HCT116 (cell line): Measurements from ENCODE around the gene STK24. TPM values are rescaled to one million over a fixed set of nuclear protein-coding genes. Genes with fewer than 3 reads are reported as not detected.

ENCODE experiments used
- ATAC-seq: fragments of 200-7000 bp; cut with Tn5 transposase; 2 replicates; pipeline ENCODE4 v1.9.1; 2020; ENCODE audit warnings: mild to moderate bottlenecking, moderate library complexity
- BruUV-seq: library from RNA; stranded (reverse); fragments of 400-500 nt; replicated peaks from 2 replicates; lab custom pipeline; 2021; lab: Mats Ljungman, UMichigan
- CTCF ChIA-PET: fragments of 300-600 bp; sonication (Branson Sonifier 250); formaldehyde crosslinking; loops from one replicate; lab custom pipeline; 2021; ENCODE audit warnings: antibody characterized with exemption; lab: Charles Lee
- POLR2A ChIA-PET: fragments of 300-600, 350-600 bp; sonication (Branson Sonifier 250); formaldehyde crosslinking; loops from one replicate; lab custom pipeline; 2021; ENCODE audit warnings: antibody characterized with exemption; lab: Charles Lee
- RAD21 ChIA-PET, 2 experiments: fragments of 300-600 bp; sonication (Branson Sonifier 250); formaldehyde crosslinking; loops; one replicate each; lab custom pipeline; 2023; ENCODE audit warnings: low total read pairs in 2 of 2; ENCODE audit not compliant: uncharacterized antibody in 2 of 2, unreplicated experiment in 2 of 2, low non-redundant PET in 1 of 2; lab: Charles Lee
- DNase-seq: peaks from one replicate; pipeline ENCODE4 v3.0.0-alpha.2; 2010; ENCODE audit warnings: low read depth, low spot score
- H2AFZ ChIP-seq: fragments of 200-600 bp; shearing (Covaris generic), sonication (generic); 2 replicates; pipeline ENCODE4 v1.6.1; 2017; ENCODE audit warnings: low read depth, mixed run types, mixed read lengths, antibody characterized with exemption, low read length; ENCODE audit not compliant: poor library complexity, severe bottlenecking
- H3K27ac ChIP-seq: 2 replicates; pipeline ENCODE4 v1.5.1; 2012; ENCODE audit warnings: low read depth, low read length
- H3K27me3 ChIP-seq: fragments of 200-600 bp; sonication (generic); 2 replicates; pipeline ENCODE4 v1.6.1; 2016; ENCODE audit warnings: mixed run types, low read length, mixed read lengths; ENCODE audit not compliant: insufficient read depth
- H3K36me3 ChIP-seq, 2 experiments: fragments of 200-500 bp in 1 of 2; fragments of 200-600 bp in 1 of 2; sonication (Bioruptor generic) in 1 of 2; sonication (generic) in 1 of 2; 2 replicates each; pipeline versions ENCODE4 v1.5.1 to v1.6.1; 2014 to 2016; ENCODE audit warnings: low read length in 2 of 2, inconsistent platforms in 1 of 2, mixed read lengths in 1 of 2, mixed run types in 1 of 2; ENCODE audit not compliant: insufficient read depth in 2 of 2, control insufficient read depth in 1 of 2
- H3K4me1 ChIP-seq, 2 experiments: fragments of 200-600 bp in 1 of 2; sonication (generic) in 1 of 2; 2 replicates each; pipeline versions ENCODE4 v1.5.1 to v1.6.1; 2012 to 2017; ENCODE audit warnings: low read length in 2 of 2, inconsistent platforms in 1 of 2, mild to moderate bottlenecking in 1 of 2, mixed read lengths in 1 of 2, mixed run types in 1 of 2, moderate library complexity in 1 of 2; ENCODE audit not compliant: insufficient read depth in 2 of 2, control insufficient read depth in 1 of 2
- H3K4me2 ChIP-seq: fragments of 200-600 bp; sonication (generic); 2 replicates; pipeline ENCODE4 v1.6.1; 2017; ENCODE audit warnings: mixed run types, low read length, mixed read lengths
- H3K4me3 ChIP-seq, 2 experiments: fragments of 200-600 bp in 1 of 2; sonication (generic) in 1 of 2; replicated peaks in 1 of 2; 2 replicates each; pipeline ENCODE4 v1.5.1; 2011 to 2016; ENCODE audit warnings: low read length in 2 of 2, control low read depth in 1 of 2, low read depth in 1 of 2, mild to moderate bottlenecking in 1 of 2, mixed read lengths in 1 of 2, mixed run types in 1 of 2
- H3K79me2 ChIP-seq: fragments of 200-600 bp; sonication (generic); 2 replicates; pipeline ENCODE4 v1.6.1; 2017; ENCODE audit warnings: mild to moderate bottlenecking, mixed run types, low read length, moderate library complexity, mixed read lengths; ENCODE audit not compliant: insufficient read depth
- H3K9ac ChIP-seq: fragments of 200-600 bp; sonication (generic); 2 replicates; pipeline ENCODE4 v1.6.1; 2016; ENCODE audit warnings: low read length, mixed read lengths
- H3K9me2 ChIP-seq: fragments of 200-600 bp; sonication (generic), shearing (Covaris generic); 2 replicates; pipeline ENCODE4 v1.6.1; 2017; ENCODE audit warnings: mixed run types, mild to moderate bottlenecking, moderate library complexity; ENCODE audit not compliant: insufficient read depth
- H3K9me3 ChIP-seq, 2 experiments: fragments of 200-500 bp in 1 of 2; fragments of 200-600 bp in 1 of 2; sonication (Bioruptor generic) in 1 of 2; sonication (generic) in 1 of 2; 2 replicates each; pipeline ENCODE4 v1.6.1; 2014 to 2017; ENCODE audit warnings: low read length in 2 of 2, mixed read lengths in 2 of 2, inconsistent platforms in 1 of 2, low read depth in 1 of 2, mild to moderate bottlenecking in 1 of 2, mixed run types in 1 of 2, moderate library complexity in 1 of 2; ENCODE audit not compliant: control insufficient read depth in 1 of 2, insufficient read depth in 1 of 2
- H4K20me1 ChIP-seq: fragments of 200-600 bp; sonication (generic), shearing (Covaris generic); 2 replicates; pipeline ENCODE4 v1.6.1; 2017; ENCODE audit warnings: mixed run types, mild to moderate bottlenecking, moderate library complexity; ENCODE audit not compliant: insufficient read depth
- ATF3 ChIP-seq: IDR thresholded peaks from 2 replicates; pipeline ENCODE4 v1.6.1; 2012
- CBX3 ChIP-seq: IDR thresholded peaks from 2 replicates; pipeline ENCODE4 v1.6.1; 2012; ENCODE audit warnings: low read depth
- CEBPB ChIP-seq: IDR thresholded peaks from 2 replicates; pipeline ENCODE4 v1.6.1; 2012; ENCODE audit warnings: low read depth
- CTCF ChIP-seq, 3 experiments: fragments of 200-600 bp in 1 of 3; sonication (generic) in 1 of 3; IDR thresholded peaks in 2 of 3; conservative IDR thresholded peaks in 1 of 3; 2 replicates each; pipeline ENCODE4 v1.5.1; 2012 to 2017; ENCODE audit warnings: low read depth in 2 of 3, low read length in 2 of 3, antibody characterized with exemption in 1 of 3, borderline replicate concordance in 1 of 3, control low read depth in 1 of 3, mild to moderate bottlenecking in 1 of 3, mixed read lengths in 1 of 3, mixed run types in 1 of 3, moderate library complexity in 1 of 3; ENCODE audit not compliant: insufficient read depth in 1 of 3
- EGR1 ChIP-seq: IDR thresholded peaks from 2 replicates; pipeline ENCODE4 v1.6.1; 2012; ENCODE audit warnings: low read depth
- ELF1 ChIP-seq: IDR thresholded peaks from 2 replicates; pipeline ENCODE4 v1.6.1; 2012; ENCODE audit warnings: low read depth, borderline replicate concordance
- JUND ChIP-seq: IDR thresholded peaks from 2 replicates; pipeline ENCODE4 v1.6.1; 2012
- MAX ChIP-seq: IDR thresholded peaks from 2 replicates; pipeline ENCODE4 v1.6.1; 2012
- POLR2AphosphoS5 ChIP-seq: IDR thresholded peaks from 2 replicates; pipeline ENCODE4 v1.6.1; 2011; ENCODE audit warnings: mild to moderate bottlenecking, low read depth, low read length, moderate library complexity
- REST ChIP-seq: IDR thresholded peaks from 2 replicates; pipeline ENCODE4 v1.6.1; 2012; ENCODE audit warnings: low read depth
- SP1 ChIP-seq: IDR thresholded peaks from 2 replicates; pipeline ENCODE4 v1.6.1; 2012; ENCODE audit warnings: low read depth
- YY1 ChIP-seq: IDR thresholded peaks from 2 replicates; pipeline ENCODE4 v1.6.1; 2011; ENCODE audit warnings: low read length, low read depth, moderate library complexity, mild to moderate bottlenecking; ENCODE audit not compliant: insufficient replicate concordance; ENCODE audit errors: extremely low read depth
- ZBTB33 ChIP-seq: IDR thresholded peaks from 2 replicates; pipeline ENCODE4 v1.6.1; 2011; ENCODE audit warnings: mild to moderate bottlenecking, low read length, moderate library complexity; ENCODE audit not compliant: insufficient replicate concordance; ENCODE audit errors: extremely low read depth
- ZFX ChIP-seq: fragments of 450-650 bp; IDR thresholded peaks from 2 replicates; pipeline ENCODE4 v1.6.1; 2017
- ZNF274 ChIP-seq: fragments of 200-500 bp; sonication (Bioruptor generic); IDR thresholded peaks from 2 replicates; pipeline ENCODE4 v1.6.1; 2014; ENCODE audit warnings: mild to moderate bottlenecking, low read depth, low read length, inconsistent platforms
- intact Hi-C: fragments of 100-400 bp; cut with micrococcal nuclease; formaldehyde crosslinking; loops from 2 replicates; pipeline ENCODE4 v1.10.0; 2022
- total RNA-seq: library from RNA; stranded (reverse); gene quantifications from one replicate; pipeline ENCODE4 v1.2.1, GENCODE V29; 2021; ENCODE audit not compliant: unreplicated experiment

STK24 gene
- total RNA-seq, 1 experiment from 2014 or later = 137 TPM

- H3K27me3 ChIP-seq = no peaks in the 10 kb centered on the region
- H4K20me1 ChIP-seq = peaks cover 6% of the 10 kb centered on the region; the same call in 1 of the 2 replicates
- TF ChIP-seq POLR2AphosphoS5 = no peak
- no peak for TF ChIP-seq CEBPB
- TF ChIP-seq ZFX = no peak
- no peak for TF ChIP-seq EGR1
- TF ChIP-seq ZNF274 = no peak
- no peak for TF ChIP-seq CTCF (IDR thresholded peaks at IDR 0.05 in 2 of 3, conservative IDR thresholded peaks at IDR 0.05 in 1 of 3; ENCODE audit: borderline replicate concordance in 1 of 3, insufficient read depth in 1 of 3, low read depth in 2 of 3, low read length in 2 of 3)
- no peak for TF ChIP-seq CBX3
- no peak for TF ChIP-seq JUND
- no peak for TF ChIP-seq SP1
- no peak for TF ChIP-seq ZBTB33
- no peak for TF ChIP-seq ELF1
- TF ChIP-seq MAX = no peak
- TF ChIP-seq ATF3 = no peak
- TF ChIP-seq REST = no peak
- TF ChIP-seq YY1 = no peak
- POLR2A ChIA-PET = no interaction called here
- no peaks in the 10 kb centered on the region for H3K9me3 ChIP-seq
- no peak overlapping the region for H3K9ac ChIP-seq
- H3K36me3 ChIP-seq = no peaks in the 10 kb centered on the region
- H3K4me1 ChIP-seq = peaks cover 11 to 43% of the 10 kb centered on the region in 2 experiments
- no peaks in the 10 kb centered on the region for H3K9me2 ChIP-seq
- RAD21 ChIA-PET = no interaction called here
- CTCF ChIA-PET = no interaction called here
- no peak overlapping the region for H3K27ac ChIP-seq
- H3K79me2 ChIP-seq = peaks cover 92% of the 10 kb centered on the region
- intact Hi-C loops = no loop called here
- H3K4me2 ChIP-seq = no peak overlapping the region
- no peak overlapping the region for H2AFZ ChIP-seq
- no TSS peak for BruUV-seq
- H3K4me3 ChIP-seq = no peak overlapping the region
- no peak for ATAC-seq
- DNase-seq = no peak
Observed at GRCh38 chr13:98490195-98490836, 86.6 kb downstream of the STK24 start.
